Heart left ventricle (tissue), 16 donors: Measurements from ENCODE around the gene S100A14. TPM values are rescaled to one million over a fixed set of nuclear protein-coding genes. Genes with fewer than 3 reads are reported as not detected.

Experiments used
- ATAC-seq, 4 donors: fragments of 200-7000 bp; cut with Tn5 transposase; one replicate each; pipeline ENCODE4 v1.9.1; 2020 to 2022; ENCODE audit warnings: moderate library complexity in 4 of 4, mild to moderate bottlenecking in 3 of 4, moderate number of reproducible peaks in 1 of 4
- DNase-seq, 5 donors: peaks; one replicate each; pipeline ENCODE4 v3.0.0-alpha.2; 2020
- H3K27ac ChIP-seq, 12 donors: fragments of 200-600 bp; sonication (generic) in 4 of 12; one replicate each; pipeline versions ENCODE4 v1.5.0 to v1.8.0; 2016 to 2022; ENCODE audit warnings: mild to moderate bottlenecking in 2 of 12
- H3K27me3 ChIP-seq, 9 donors: fragments of 200-600 bp; sonication (generic) in 2 of 9; one replicate each; pipeline versions ENCODE4 v1.5.1 to v1.8.0; 2016 to 2022; ENCODE audit warnings: mild to moderate bottlenecking in 3 of 9
- H3K36me3 ChIP-seq, 9 donors: fragments of 200-600 bp; sonication (generic) in 2 of 9; one replicate each; pipeline versions ENCODE4 v1.5.0 to v1.8.0; 2018 to 2022; ENCODE audit warnings: mild to moderate bottlenecking in 2 of 9
- H3K4me1 ChIP-seq, 12 donors: fragments of 200-600 bp; sonication (generic) in 4 of 12; one replicate each; pipeline versions ENCODE4 v1.5.0 to v1.8.0; 2016 to 2022; ENCODE audit warnings: mild to moderate bottlenecking in 3 of 12
- H3K4me3 ChIP-seq, 12 donors: fragments of 200-600 bp; sonication (generic) in 4 of 12; one replicate each; pipeline versions ENCODE4 v1.5.0 to v1.8.0; 2017 to 2022; ENCODE audit warnings: mild to moderate bottlenecking in 9 of 12, moderate library complexity in 4 of 12
- H3K9me3 ChIP-seq, 12 donors: fragments of 200-600 bp; sonication (generic) in 4 of 12; one replicate each; pipeline versions ENCODE4 v1.5.0 to v1.8.0; 2016 to 2022; ENCODE audit warnings: mild to moderate bottlenecking in 1 of 12
- POLR2A ChIP-seq, 2 donors: fragments of 450-650 bp; IDR thresholded peaks; one replicate each; pipeline ENCODE4 v1.6.1; 2017; ENCODE audit warnings: antibody characterized with exemption in 2 of 2, mild to moderate bottlenecking in 2 of 2, moderate library complexity in 2 of 2
- WGBS, 4 donors: extraction: QIAGEN DNeasy Blood & Tissue Kit in 2 of 4; methylation state at CpG; one replicate each; pipeline versions ENCODE4 v1.1.5 to v1.1.7; 2013 to 2018; 5-methylcytosine and 5-hydroxymethylcytosine counted together
- intact Hi-C, 10 donors: fragments of 100-400 bp; cut with DNase I; formaldehyde crosslinking; loops; one replicate each; pipeline versions ENCODE4 v1.11.1 to v1.14.2; 2022
- polyA plus RNA-seq, 2 donors: library from polyadenylated mRNA; stranded (reverse); fragments of 200-250 nt; gene quantifications; one replicate each; pipeline ENCODE4 v1.2.3, GENCODE V29; 2013
- total RNA-seq, 9 donors: library from RNA; depleted of rRNA in 2 of 9; stranded (reverse); fragments of >200 nt in 2 of 9; fragmentation: NEBNext Ultra II Directional in 3 of 9; extraction: Animal tissue kit (Norgen Biotek cat#: 25700) in 3 of 9; gene quantifications; one replicate each; pipeline versions ENCODE4 v1.1.0 to v1.2.4, GENCODE V29; 2016 to 2023
- TF ChIP-seq, protein P1 (sequence below), 12 donors: fragments of 200-600 bp; sonication (generic) in 4 of 12; IDR thresholded peaks; one replicate each; pipeline versions ENCODE4 v1.5.0 to v1.8.0; 2018 to 2022; ENCODE audit warnings: antibody characterized with exemption in 12 of 12, mild to moderate bottlenecking in 5 of 12
- donor health status: ischemic (EF 13 %, LVEDD 7.1; RV severe dilation, severe dysfunction).
- donor health status: healthy with polysubstance abuse.
- donor health status: DM: no; HTN: yes; CAD: no.
- donor health status: DM: no; HTN: no; CAD: no.
- donor health status: ischemic (EF 25% LVEDD 6.9; RV normal size, moderate dysfunction).
- donor health status: ischemic (EF 25% LVEDD 5.7; RV mildly dilated, moderate dysfunction).
- donor health status: healthy.
- donor health status: DM: yes; HTN: yes; CAD: no.
- donor health status: ischemic (EF 35%, LVEDD 5.7; RV mildly dilated, moderate dysfunction).
- donor health status: nonischemic (EF 11% LVEDD 7.7; RV severe dilation, severe dysfunction).
- donor health status: DM: yes; HTN: yes; CAD: no.
- donor health status: PGD.
- donor health status: ischemic (EF 29% LVEDD 5.4; RV normal size, mild dysfunction).
- donor health status: nonischemic (EF 23%, LVEDD 6.1; RV moderate dilation, normal function).

Gene S100A14
- total and polyA plus RNA-seq, 11 donors = 0.79 to 6.1 (median 3.9) TPM; not detected in 1

DNA sequence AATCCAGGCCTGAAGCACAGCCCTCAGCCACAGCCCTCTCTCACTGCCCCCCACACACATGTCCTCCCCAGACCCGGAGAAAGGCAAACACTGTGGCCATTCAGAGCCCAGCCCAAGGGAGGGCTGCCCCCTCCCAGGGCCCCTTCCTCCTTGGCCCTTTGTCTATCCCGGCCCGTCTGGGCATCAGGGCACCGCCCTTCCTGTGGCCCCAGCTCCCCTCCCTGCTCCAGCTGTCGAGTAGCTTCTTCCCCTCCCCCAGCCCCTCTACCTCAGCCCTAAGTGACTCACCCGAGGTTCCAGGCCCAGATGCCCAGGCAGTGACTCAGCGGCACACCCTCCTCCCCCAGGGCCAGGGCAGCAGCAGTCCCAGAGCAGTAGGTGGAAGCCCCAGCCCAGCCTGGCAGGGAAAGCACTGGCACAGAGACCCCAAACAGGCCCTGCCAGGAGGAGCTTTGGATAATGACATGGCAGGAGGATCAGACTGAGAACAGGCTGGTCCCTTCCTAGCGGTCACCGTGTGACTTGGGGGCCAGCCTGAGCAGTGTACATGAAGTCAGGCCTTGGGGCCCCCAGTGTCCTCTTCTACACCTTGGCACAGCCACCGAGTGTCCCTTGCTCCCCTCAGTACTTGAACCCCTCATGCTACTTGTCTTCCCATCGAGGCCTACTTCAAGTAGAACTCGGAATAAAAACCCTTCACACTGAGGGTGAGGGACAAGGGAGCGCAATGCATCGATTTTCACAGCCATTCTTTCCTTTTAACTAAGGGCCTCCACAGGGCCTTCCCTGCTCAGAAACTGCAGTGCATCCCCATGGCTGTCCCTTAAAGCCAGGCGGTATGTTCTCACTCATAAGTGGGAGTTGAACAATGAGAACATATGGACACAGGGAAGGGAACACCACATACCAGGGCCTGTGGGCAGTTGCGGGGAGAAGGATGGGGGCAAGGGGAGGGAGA, 49.4 kb downstream of the S100A14 start:
- H3K4me3 ChIP-seq = peak overlapping the region in 1 of 12 donors; percentile 15
- peak in 1 of 2 donors; percentile 46 for TF ChIP-seq POLR2A (IDR thresholded peaks at IDR 0.05)
- TF ChIP-seq, protein P1, sequence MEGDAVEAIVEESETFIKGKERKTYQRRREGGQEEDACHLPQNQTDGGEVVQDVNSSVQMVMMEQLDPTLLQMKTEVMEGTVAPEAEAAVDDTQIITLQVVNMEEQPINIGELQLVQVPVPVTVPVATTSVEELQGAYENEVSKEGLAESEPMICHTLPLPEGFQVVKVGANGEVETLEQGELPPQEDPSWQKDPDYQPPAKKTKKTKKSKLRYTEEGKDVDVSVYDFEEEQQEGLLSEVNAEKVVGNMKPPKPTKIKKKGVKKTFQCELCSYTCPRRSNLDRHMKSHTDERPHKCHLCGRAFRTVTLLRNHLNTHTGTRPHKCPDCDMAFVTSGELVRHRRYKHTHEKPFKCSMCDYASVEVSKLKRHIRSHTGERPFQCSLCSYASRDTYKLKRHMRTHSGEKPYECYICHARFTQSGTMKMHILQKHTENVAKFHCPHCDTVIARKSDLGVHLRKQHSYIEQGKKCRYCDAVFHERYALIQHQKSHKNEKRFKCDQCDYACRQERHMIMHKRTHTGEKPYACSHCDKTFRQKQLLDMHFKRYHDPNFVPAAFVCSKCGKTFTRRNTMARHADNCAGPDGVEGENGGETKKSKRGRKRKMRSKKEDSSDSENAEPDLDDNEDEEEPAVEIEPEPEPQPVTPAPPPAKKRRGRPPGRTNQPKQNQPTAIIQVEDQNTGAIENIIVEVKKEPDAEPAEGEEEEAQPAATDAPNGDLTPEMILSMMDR (IDR thresholded peaks at IDR 0.05) = no peak

DNA sequence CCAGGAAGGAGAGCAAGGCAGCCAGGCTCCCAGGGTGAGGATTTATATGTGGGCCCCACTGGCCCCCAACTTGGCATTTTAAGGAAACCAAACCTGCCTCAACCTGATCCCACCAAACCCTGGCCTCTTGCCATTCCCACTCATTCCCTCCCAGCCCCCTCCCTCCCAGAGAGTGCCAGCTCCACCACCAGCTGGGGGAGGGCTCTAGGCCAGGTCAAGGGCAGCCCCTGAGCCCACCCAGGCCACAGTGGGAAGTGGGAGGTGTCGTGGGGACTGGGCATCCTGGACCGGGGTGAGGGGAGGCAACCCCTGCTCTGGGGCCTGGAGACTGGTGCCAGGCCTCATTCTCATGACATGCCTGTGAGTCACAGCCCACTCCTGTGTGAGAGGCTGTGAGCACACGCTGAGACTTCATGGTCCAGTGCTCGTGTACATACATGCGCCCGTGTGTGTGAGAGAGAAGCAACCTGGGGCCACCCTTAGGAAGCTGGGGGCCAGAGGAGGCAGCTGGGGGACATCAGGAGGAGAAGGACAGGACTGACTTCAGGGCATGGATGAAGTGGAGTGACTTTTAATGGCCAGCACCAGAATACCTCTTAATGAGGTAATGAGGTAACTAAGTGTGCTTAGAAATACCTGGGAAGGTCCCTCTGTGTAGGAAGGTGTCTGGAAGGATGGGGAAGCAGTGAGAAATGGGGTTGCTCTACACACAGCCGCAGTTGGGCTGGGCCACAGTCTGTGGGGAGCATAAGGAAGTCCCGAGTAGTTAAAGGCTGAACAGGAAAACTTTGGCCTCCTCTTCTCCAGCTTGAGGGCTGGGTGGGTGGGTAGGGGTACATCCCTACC, 50.4 kb downstream of the S100A14 start, which contains the start of gene S100A2:
S100A2 (minus strand) TSS at position 316 of the 846 bp plus-strand sequence. CDS start 1,967 bp downstream, outside the sequence.
- no peaks in the 10 kb centered on the region for H3K9me3 ChIP-seq
- intact Hi-C loops = loop anchor here in 8 of 10 donors (1.0 to 5.0 kb wide), 7 partner anchors 19 to 213 kb away; partner anchors contain the start of genes S100A6 (in 2 of the 8) and S100A4 (in 1 of the 8)
- peak in 2 of 5 donors; percentile 52 to 73 for DNase-seq
- H3K4me3 ChIP-seq = peak within 1 kb of the TSS in 1 of 12 donors; percentile 15
- ATAC-seq = peak in 3 of 4 donors; percentile 15 to 61 (median 33)
- WGBS, 4 donors = 54 to 63% (median 62%) methylated on average over 7 to 8 of the region's 8 CpGs
- peak within 1 kb of the TSS; percentile 7 to 96 (median 85) for H3K27ac ChIP-seq
- H3K4me1 ChIP-seq = peaks cover 11 to 53% (median 32%) of the 10 kb centered on the region in 12 donors
- TF ChIP-seq, protein P1 (IDR thresholded peaks at IDR 0.05) = no peak
- TF ChIP-seq POLR2A (IDR thresholded peaks at IDR 0.05) = no peak
- no peaks in the 10 kb centered on the region for H3K27me3 ChIP-seq
- H3K36me3 ChIP-seq = no peaks in the 10 kb centered on the region

More for the DNA sequence above, 49.4 kb downstream of the S100A14 start:
- Histone ChIP-seq H3K9me3 (no peaks in the 10 kb centered on the region), H3K27ac (peak overlapping the region; percentile 7 to 96 (median 85)), H3K27me3 (no peaks in the 10 kb centered on the region), H3K4me1 (peaks cover 11 to 53% (median 32%) of the 10 kb centered on the region in 12 donors), H3K36me3 (no peaks in the 10 kb centered on the region)
- ATAC-seq (peak; percentile 93 to 96 (median 94)), DNase-seq (peak; percentile 90 to 99 (median 93))
- 48 to 58% (median 55%) methylated on average over 11 to 16 of the region's 16 CpGs for WGBS, 4 donors
- intact Hi-C loops = loop anchor here in 8 of 10 donors (1.0 to 5.0 kb wide), 6 partner anchors 21 to 214 kb away; partner anchors contain the start of genes S100A6 (in 2 of the 8) and S100A4 (in 1 of the 8)

Other genes starting within 250 kb of the S100A14 start
- gene S100A12, start 240.7 kb downstream of the S100A14 start, total RNA-seq = 1 to 10 TPM in 8 of 9 donors, not detected in 1; 1.2 to 8.9 (median 3.7) TPM
- gene S100A12, start 240.7 kb downstream of the S100A14 start, polyA plus RNA-seq = 1 to 10 TPM; 5.1 to 9.1 TPM
- gene S100A8, start 225.3 kb downstream of the S100A14 start, total RNA-seq = 100 to 1,000 TPM in 2 of 9 donors, 10 to 100 TPM in 6, 1 to 10 TPM in 1; 6.0 to 199 (median 27.2) TPM
- 10 to 100 TPM; 32.3 to 72.9 TPM for gene S100A8, start 225.3 kb downstream of the S100A14 start, polyA plus RNA-seq
- gene S100A7A, start 199.8 kb downstream of the S100A14 start, total RNA-seq = not detected
- not detected for gene S100A7A, start 199.8 kb downstream of the S100A14 start, polyA plus RNA-seq
- gene S100A7, start 155.7 kb downstream of the S100A14 start, total RNA-seq = not detected
- not detected for gene S100A7, start 155.7 kb downstream of the S100A14 start, polyA plus RNA-seq
- 100 to 1,000 TPM; 157 to 415 (median 301) TPM for gene S100A6, start 80.3 kb downstream of the S100A14 start, total RNA-seq
- 1,000 to 10,000 TPM in 1 of 2 donors, 100 to 1,000 TPM in 1; 371 to 1,213 TPM for gene S100A6, start 80.3 kb downstream of the S100A14 start, polyA plus RNA-seq
- not detected for gene S100A5, start 75.4 kb downstream of the S100A14 start, total RNA-seq
- not detected for gene S100A5, start 75.4 kb downstream of the S100A14 start, polyA plus RNA-seq
- 100 to 1,000 TPM in 4 of 9 donors, 10 to 100 TPM in 5; 56.9 to 214 (median 96.1) TPM for gene S100A4, start 70.5 kb downstream of the S100A14 start, total RNA-seq
- 100 to 1,000 TPM; 214 to 398 TPM for gene S100A4, start 70.5 kb downstream of the S100A14 start, polyA plus RNA-seq
- gene S100A3, start 67.1 kb downstream of the S100A14 start, total RNA-seq = 1 to 10 TPM in 4 of 9 donors, under 1 TPM in 3, not detected in 2; 0.57 to 5.9 (median 1.1) TPM
- 1 to 10 TPM; 1.6 to 5.2 TPM for gene S100A3, start 67.1 kb downstream of the S100A14 start, polyA plus RNA-seq
- 1 to 10 TPM in 8 of 9 donors, not detected in 1; 1.3 to 4.0 (median 2.4) TPM for gene S100A2, start 50.5 kb downstream of the S100A14 start, total RNA-seq
- 1 to 10 TPM; 2.8 to 5.1 TPM for gene S100A2, start 50.5 kb downstream of the S100A14 start, polyA plus RNA-seq
- gene S100A16, start 3.2 kb downstream of the S100A14 start, total RNA-seq = 10 to 100 TPM; 37.2 to 92.6 (median 45.4) TPM
- gene S100A16, start 3.2 kb downstream of the S100A14 start, polyA plus RNA-seq = 100 to 1,000 TPM in 1 of 2 donors, 10 to 100 TPM in 1; 72.6 to 233 TPM
- 100 to 1,000 TPM in 7 of 9 donors, 10 to 100 TPM in 2; 98.1 to 189 (median 132) TPM for gene S100A13, start 11.2 kb upstream of the S100A14 start, total RNA-seq
- gene S100A13, start 11.2 kb upstream of the S100A14 start, polyA plus RNA-seq = 100 to 1,000 TPM; 173 to 272 TPM
- 1,000 to 10,000 TPM; 1,023 to 2,291 (median 2,114) TPM for gene S100A1, start 12.1 kb upstream of the S100A14 start, total RNA-seq
- 1,000 to 10,000 TPM in 1 of 2 donors, 100 to 1,000 TPM in 1; 752 to 3,565 TPM for gene S100A1, start 12.1 kb upstream of the S100A14 start, polyA plus RNA-seq
- 10 to 100 TPM; 48.4 to 92.0 (median 67.7) TPM for gene CHTOP, start 17.7 kb upstream of the S100A14 start, total RNA-seq
- 10 to 100 TPM; 72.9 to 73.4 TPM for gene CHTOP, start 17.7 kb upstream of the S100A14 start, polyA plus RNA-seq
- gene SNAPIN, start 42.4 kb upstream of the S100A14 start, total RNA-seq = 10 to 100 TPM; 53.7 to 88.7 (median 70.8) TPM
- gene SNAPIN, start 42.4 kb upstream of the S100A14 start, polyA plus RNA-seq = 10 to 100 TPM; 57.7 to 58.9 TPM
- 10 to 100 TPM; 65.0 to 92.3 (median 74.2) TPM for gene ILF2, start 54.7 kb upstream of the S100A14 start, total RNA-seq
- gene ILF2, start 54.7 kb upstream of the S100A14 start, polyA plus RNA-seq = 100 to 1,000 TPM in 1 of 2 donors, 10 to 100 TPM in 1; 22.1 to 163 TPM
- gene NPR1, start 62.4 kb upstream of the S100A14 start, total RNA-seq = 10 to 100 TPM in 6 of 9 donors, 1 to 10 TPM in 3; 7.1 to 26.9 (median 12.0) TPM
- 10 to 100 TPM; 12.2 to 26.6 TPM for gene NPR1, start 62.4 kb upstream of the S100A14 start, polyA plus RNA-seq
- 10 to 100 TPM; 19.6 to 33.2 (median 30.7) TPM for gene INTS3, start 111.7 kb upstream of the S100A14 start, total RNA-seq
- 10 to 100 TPM; 21.9 to 41.8 TPM for gene INTS3, start 111.7 kb upstream of the S100A14 start, polyA plus RNA-seq
- gene SLC27A3, start 159.1 kb upstream of the S100A14 start, total RNA-seq = 10 to 100 TPM in 5 of 9 donors, 1 to 10 TPM in 4; 7.9 to 37.1 (median 10.3) TPM
- gene SLC27A3, start 159.1 kb upstream of the S100A14 start, polyA plus RNA-seq = 10 to 100 TPM; 18.4 to 29.4 TPM